ENCODE data around the gene RUVBL2.
A peak's percentile ranks its signal among the peaks of the same experiment; 100 is the strongest.

RUVBL2 gene

DNA sequence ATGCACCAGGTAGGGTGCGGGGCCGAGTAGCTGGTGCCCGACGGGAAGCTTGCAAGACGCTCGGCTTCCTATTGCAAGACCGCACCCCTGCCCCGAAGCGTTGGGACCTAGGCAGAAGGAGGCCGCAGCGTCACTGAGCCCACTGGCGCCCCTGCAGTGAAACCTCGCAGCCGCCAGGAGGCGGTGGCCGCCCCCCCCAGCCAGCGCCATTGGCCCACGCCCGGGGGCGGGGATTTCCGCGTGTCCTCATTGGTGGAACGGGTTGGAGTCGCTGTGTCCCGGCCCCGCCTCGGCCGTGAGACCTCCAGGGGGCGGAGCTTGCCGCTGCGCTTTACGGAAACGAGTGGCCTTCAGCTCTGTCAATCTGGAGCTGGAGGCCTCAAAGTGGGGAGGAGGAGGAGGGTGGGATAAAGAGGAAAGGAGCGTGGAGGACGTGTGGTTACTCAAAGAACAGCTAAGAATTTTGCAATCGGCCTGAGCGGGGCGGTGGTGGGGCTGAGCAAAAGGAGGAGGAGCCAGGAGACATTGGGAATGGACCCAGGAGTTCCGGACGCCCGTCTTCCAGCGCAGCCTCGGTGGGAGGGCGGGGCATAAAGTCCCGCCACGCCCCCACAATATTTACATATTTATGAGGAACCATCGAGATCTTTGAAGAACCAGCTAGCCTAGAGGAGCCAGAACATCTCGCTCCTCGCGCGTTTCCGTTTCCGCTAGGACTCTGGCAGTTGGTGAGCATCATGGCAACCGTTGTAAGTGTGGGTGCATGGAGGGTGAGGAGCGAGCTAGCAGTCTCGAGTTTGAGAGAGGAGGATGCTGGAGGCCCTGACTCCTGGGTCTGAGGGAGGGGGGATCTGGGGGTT is at the start of gene RUVBL2, which contains the start of gene GYS1:
TSS of gene RUVBL2 (plus strand) at position 713 of the 860 bp plus-strand sequence. CDS start at position 738, 25 bp downstream.
TSS of gene GYS1 (minus strand) at position 135 of the 860 bp plus-strand sequence. CDS start 197 bp downstream, outside the sequence.
- DNase-seq = peak; percentile 100

DNA sequence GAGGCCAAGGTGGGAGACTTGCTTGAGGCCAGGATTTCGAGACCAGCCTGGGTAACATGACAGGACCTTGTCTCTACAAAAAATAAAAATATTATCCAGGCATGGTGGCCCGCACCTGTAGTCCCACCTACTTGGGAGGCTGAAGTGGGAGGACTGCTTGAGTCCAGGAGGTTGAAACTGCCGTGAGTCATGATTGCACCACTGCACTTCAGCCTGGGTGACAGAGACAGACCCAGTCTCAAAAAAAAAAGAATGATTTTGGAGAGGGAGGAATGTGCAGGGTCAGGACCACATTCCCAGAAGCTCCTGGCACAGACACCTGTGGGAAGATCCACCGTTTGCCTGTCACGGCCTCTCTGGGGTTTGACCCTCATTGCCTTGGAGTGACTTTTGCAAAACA is 48.3 kb upstream of the RUVBL2 start:
- DNase-seq = no peak

DNA sequence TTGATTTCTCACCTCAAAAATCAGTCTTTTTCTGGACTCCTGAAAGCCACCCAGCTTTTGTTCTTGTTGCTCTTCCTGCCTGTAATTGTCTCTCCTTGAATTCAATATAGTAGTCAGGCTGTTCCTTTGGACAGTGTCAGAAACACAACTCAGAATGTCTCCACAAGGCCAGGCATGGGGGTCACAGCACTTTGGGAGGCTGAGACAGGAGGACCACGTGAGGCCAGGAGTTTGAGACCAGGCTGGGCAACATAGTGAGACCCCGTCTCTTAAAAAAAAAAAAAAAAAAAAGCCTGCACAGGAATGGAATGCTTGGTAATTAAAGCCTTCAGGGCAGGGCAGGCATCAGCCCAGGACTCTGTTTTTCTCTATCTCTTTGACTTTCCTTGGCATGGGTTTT is 47.9 kb upstream of the RUVBL2 start:
- DNase-seq = no peak

DNA sequence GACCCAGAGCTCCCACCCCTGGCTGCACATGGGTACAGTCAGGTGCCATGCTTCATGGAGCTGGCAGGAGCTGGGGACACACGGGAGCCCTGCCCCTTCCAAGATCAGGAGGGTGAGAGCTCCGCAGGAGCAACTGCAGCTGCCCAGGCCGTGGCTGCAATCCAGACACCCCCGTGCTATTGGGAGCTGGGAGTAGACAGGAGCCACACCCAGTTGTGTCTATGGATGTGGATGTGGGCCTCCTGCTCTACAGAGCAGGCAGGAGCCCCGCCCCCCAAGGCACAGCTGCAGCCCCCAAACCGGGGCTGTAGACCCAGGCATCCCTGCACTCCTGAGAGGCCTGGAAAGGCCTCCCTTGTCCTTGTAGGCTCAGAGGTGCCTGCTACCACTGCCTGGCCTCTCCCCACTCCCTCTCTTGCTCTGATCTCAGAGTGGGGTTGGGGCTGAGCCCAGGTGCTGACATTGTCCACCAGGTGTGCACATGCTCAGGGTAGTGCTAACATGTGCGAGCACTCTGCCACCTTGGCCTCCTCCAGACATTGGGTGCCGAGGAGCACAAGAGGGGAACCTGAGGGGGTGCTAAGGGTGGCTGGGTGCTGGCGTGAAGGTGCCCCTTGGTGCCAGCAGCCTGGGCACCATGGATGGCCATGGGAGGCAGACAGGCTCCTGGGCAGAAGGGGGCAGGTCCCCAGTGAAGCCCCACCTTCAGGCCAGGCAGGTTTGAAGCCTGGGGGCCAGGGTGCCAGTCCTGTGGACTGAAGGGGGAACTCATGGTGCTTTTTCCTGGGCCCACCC is 47.0 kb upstream of the RUVBL2 start:
- no peak for DNase-seq

DNA sequence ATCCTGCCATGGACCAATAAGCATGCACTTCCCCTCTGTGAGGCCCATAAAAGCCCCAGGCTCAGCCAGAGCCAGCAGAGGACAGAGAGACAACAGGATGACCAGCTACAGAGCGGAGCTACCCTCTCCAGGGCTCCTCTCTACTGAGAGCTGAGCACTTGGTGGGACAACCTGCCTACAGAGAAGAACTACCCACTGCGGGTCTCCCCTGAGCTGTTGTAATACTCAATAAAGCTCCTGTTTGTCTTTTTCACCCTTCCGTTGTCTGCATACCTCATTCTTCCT is 46.5 kb upstream of the RUVBL2 start:
- DNase-seq = no peak

DNA sequence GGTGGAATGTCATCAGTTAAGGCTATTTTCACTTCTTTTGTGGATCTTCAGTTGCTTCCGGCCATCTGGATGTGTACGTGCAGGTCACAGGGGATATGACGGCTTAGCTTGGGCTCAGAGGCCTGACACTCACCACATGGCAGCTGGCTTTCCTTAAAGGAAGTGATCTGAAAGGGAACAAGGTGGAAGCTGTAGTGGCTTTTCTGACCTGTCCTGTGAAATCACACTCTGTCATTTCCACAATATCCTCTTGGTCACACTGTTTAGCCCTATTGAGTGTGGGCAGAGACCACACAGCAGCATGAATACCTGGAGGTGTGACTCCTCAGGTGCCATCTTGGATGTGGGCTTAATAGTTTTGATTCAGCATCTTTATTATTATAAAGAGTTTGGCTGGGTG is 43.5 kb upstream of the RUVBL2 start:
- DNase-seq = no peak

DNA sequence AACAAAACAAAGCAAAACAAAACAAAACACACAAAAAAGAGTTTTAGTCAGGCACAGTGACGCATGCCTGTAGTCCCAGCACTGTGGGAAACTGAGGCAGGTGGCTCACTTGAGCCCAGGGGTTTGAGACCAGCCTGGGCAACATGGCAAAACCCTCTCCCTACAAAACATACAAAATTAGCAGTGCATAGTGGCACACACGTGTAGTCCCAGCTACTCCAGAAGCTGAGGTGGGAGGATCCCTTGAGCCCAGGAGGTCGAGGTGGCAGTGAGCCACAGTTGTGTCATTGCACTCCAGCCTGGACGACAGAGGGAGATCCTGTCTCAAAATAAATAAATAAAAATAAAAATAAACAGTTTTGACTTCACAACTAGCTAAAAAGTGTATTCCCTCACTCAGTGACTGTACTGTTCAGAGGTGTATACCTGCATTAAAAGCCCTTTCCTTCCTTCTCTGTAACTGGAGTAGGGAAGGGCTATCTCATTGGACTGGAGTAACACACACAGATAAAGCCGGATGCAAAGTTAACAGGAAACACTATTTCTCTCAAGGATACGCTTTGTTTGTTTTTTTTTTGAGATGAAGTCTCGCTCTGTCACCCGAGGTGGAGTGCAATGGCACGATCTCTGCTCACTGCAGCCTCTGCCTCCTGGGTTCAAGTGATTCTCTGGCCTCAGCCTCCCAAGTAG is 42.7 kb upstream of the RUVBL2 start:
- no peak for DNase-seq

DNA sequence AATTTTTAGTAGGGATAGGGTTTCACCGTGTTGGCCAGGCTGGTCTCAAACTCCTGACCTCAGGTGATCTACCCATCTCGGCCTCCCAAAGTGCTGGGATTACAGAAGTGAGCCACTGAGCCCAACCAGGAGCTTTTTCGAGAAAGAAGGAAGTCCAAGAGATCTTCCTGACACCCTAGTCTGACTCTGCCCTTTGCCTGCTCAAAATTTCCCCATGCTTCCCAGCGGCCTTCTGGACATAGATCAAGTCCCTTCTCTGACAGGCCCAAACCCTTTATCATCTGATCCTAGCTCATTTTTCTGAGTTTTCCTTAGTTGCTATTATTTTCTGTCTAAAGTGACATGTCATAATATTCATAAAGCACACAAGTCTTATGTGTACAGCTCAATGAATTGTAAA is 40.5 kb upstream of the RUVBL2 start:
- DNase-seq = no peak

DNA sequence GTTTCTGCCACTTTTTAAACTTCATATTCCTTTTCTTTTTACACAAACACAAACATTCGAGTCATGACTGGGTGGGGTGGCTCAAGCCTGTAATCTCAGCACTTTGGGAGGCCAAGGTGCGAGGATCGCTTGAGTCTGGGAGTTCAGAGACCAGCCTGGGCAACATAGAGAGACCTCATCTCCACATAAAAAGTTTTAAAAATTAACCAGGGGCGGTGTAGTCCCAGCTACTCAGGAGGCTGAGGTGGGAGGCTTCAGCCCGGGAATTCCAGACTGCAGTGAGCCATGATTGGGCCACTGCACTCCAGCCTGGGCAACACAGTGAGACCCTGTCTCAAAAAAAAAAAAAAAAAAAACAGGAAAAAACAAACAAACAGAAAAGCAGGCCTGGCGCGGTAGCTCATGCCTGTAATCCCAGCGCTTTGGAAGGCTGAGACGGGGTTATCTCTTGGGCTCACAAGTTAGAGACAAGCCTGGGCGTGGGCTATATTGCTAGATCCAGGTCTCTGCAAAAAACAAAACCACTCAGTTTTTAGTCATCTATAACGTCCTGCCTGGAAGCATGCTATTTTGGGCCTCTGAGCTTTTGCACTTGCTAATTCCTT is 39.6 kb upstream of the RUVBL2 start:
- DNase-seq = no peak

DNA sequence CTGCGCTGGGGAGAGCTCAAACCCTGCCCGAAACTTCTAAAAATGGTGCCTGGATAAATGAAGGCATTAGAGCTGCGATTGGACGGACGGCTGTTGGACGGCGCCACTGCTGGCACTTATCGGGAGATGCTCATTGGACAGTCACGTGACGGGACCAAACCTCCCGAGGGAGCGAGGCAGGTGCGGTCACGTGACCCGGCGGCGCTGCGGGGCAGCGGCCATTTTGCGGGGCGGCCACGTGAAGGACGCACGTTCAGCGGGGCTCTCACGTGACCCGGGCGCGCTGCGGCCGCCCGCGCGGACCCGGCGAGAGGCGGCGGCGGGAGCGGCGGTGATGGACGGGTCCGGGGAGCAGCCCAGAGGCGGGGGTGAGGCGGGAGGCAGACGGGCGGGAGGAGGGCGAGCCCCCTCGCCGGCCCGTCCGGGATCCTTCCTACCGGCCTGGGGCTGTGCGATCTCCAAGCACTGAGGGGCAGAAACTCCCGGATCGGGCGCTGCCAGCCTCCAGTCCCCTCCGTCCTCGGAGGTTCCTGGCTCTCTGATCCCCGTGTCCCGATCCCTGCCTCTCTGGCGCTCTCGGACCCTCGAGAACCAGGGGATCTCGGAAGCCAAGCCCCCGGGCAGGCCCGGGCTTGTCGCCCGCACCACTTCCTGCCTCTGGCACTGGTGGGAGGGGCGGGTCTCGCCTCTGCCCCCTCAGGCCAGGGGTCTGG is 38.9 kb upstream of the RUVBL2 start, which contains the start of gene BAX:
TSS of gene BAX (plus strand) at position 281 of the 713 bp plus-strand sequence. CDS start at position 335, 54 bp downstream.
- peak; percentile 96 for DNase-seq

DNA sequence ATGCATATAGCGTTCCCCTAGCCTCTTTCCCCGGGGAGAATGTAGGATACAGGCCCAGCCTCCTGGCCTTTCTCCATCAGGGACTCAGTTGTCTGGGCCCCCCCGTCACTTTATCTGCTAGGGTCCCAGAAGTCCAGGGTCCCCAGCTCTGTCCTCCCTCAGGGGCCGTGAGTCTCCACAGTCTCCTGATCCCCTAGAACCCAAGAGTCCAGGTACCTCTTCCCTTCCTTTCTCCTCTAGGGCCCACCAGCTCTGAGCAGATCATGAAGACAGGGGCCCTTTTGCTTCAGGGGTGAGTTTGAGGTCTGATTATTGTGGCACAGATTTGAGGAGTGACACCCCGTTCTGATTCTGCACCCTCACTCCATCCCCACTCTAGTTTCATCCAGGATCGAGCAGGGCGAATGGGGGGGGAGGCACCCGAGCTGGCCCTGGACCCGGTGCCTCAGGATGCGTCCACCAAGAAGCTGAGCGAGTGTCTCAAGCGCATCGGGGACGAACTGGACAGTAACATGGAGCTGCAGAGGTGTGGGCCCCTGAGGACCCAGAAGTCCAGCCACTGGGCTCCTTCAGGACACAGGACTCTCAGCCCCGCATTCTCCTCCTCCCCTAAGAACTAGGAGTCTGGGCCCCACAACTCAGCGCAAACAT is 38.3 kb upstream of the RUVBL2 start:
- no peak for DNase-seq

DNA sequence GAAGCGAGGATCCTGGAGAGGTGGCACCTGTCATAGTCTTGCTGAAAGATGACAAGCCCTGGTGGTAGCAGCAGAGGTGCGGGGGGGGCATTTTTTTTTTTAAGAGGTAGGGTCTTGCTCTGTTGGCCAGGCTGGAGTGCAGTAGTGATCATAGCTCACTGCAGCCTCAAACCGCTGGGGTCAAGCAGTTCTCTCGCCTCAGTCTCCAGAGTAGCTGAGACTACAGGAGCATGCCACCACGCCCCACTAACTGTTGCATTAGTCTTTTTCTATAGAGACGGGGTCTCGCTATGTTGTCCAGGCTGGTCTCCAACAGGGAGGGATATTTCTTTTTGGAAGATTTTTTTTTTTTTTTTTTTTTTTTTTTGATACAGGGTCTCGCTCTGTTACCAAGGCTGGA is 35.7 kb upstream of the RUVBL2 start:
- no peak for DNase-seq

DNA sequence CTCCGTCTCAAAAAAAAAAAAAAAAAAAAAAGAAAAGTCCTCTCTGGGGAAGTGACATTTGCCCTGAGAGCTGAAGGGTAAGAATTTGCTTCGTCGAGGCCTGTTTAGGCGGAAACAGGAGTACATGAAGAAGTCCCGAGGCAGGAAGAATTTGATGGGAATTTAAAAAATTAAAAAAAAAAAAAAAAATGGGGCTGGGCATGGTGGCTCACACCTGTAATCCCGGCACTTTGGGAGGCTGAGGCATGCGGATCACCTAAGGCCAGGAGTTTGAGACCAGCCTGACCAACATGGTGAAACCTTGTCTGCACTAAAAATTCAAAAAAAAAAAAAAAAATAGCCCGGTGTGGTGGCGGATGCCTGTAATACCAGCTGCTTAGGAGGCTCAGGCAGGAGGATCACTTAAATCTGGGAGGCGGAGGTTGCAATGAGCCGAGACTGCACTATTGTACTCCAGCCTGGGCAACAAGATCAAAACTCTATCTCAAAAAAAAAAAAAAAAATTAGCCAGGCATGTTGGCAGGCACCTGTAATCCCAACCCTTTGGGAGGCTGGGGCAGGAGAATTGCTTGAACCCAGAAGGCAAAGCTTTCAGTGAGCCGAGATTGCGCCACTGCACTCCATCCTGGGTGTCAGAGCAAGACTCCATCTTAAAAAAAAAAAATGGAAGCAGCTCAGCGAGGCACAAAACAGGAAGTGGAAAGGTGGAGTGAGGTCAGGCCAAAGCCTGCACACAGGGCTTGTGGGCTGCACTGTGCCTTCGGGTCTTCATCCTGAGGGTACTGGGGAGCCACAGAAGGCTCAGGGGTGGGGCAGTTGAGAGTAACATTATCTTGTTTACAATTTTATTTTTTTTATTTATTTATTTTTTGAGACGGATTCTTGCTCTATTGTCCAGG is 34.1 kb upstream of the RUVBL2 start:
- DNase-seq = no peak

DNA sequence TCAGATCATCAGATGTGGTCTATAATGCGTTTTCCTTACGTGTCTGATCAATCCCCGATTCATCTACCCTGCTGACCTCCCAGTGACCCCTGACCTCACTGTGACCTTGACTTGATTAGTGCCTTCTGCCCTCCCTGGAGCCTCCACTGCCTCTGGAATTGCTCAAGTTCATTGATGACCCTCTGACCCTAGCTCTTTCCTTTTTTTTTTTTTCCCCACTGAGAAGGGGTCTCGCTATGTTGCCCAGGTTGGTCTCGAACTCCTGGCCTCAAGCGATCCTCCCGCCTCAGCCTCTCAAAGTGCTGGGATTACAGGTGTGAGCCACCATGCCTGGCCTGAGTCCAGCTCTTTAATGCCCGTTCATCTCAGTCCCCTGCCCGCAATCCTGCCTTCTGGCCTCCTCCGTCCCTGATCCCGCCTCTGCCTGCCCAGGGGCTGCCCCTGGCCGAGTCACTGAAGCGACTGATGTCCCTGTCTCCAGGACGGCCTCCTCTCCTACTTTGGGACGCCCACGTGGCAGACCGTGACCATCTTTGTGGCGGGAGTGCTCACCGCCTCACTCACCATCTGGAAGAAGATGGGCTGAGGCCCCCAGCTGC is 32.5 kb upstream of the RUVBL2 start:
- DNase-seq = no peak

DNA sequence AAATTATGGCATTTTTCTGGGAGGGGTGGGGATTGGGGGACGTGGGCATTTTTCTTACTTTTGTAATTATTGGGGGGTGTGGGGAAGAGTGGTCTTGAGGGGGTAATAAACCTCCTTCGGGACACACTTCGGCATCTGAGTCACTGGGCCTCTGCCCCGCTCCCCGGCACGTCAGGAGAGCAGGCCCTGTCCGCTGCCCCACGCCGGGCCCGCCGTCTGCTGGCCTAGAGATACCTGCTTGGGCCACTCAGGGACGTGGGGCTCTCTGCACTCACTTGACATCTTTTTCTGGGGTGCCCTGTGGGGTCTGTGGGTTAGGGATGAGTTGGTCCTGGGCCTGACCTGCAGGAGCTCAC is 32.0 kb upstream of the RUVBL2 start:
- DNase-seq = no peak

DNA sequence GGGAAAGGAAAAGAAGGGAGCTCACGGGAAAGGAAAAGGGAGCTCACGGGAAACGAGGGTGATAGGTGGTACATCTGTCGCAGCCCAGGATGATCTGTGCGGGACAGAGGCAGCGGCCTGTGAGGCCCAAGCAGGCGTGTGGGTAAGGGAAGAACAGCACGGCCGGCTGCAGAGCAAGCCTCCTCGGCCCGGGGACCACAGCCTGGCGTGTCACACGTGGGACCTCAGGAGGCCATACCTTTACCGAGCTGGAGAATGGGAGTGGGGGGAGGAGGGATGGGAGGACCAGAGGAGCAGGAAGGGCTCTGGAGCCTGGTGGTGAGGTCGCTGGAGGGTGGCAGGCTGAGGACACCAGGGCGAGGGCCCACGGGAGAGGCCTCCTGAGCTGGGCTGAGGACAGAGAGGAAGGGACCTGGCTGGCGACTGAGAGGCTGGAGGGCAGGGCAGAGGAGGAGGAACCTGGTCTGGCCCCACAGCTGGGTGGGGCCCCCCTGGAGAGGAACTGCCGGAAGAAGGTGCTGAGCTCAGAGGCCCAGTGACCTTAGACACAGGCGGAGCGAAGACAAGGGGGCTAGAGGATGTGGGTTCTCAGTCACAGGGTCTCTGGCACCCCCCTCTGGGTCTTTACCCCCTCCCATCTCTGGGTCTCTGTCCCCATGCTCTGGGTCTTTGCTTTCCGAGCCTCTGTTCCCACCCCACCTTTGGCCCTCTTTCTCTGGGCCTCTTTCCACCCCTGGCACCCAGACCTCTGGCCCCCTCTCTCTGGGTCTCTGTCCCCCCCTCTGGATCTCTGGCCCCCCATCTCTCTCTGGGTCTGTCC is 31.4 kb upstream of the RUVBL2 start:
- DNase-seq = peak; percentile 74

DNA sequence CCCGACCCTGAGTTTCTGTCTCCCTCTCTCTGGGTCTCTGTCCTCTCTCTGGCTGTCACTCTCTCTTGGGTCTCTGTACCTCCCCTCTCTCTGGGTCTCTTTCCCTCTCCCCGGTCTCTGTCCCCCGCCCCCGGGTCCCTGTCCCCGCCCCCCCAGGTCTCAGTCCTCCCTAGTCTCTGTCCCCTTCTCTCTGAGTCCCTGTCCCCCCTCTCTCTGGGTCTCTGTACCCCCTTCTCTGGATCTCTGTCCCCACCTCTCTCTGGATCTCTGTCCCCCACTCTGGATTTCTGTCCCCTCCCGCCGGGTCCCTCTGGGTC is 30.9 kb upstream of the RUVBL2 start:
- no peak for DNase-seq

DNA sequence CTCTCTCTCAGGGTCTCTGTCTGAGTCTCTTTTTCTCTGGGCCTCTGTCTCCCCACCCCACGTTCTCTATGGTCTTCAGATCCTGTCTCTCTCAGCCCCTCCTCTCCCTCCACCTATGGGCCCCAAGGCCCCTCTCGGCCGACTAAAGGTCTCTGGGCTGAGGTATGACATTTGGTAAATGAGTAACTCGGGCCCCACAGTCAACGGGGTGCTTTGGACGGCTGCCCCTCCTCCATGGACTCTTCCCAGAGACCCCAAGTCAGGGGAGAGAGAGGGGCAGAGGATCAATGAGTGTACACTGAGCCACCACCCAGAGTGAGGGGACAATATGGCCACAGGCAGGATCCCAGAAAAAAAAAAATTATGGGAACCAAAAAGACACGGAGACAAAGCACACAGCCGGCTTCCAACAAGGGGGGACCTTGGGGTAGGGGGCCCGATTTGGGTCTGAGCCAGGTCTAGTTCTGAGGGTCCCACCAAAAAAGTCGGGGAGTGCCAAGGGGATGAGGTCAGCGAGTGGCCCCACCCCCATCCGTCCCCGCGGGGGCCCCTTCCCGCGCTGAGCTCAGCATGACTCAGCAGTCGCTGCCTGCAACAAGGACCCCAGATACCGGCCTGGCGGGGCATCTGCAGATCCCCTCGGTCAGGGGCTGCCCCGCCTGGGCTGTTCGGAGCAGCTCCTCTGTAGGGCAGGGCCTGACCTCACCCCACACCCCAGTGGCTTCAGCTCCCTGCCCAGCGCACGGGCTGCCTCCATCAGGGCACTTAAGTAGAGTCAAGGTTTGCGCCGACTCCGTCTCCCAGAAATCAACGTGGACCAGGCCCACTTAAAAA is 30.1 kb upstream of the RUVBL2 start:
- peak; percentile 87 for DNase-seq

Data from activated effector memory CD4-positive, alpha-beta T cell treated with anti-CD3 and anti-CD28 coated beads, Interleukin-2, amount 50 U/mL, for 16 hours (primary cell).